Cardiac muscle cell (in vitro differentiated cells and primary cell): ENCODE results near the gene SKA2. TPM values are rescaled to one million over a fixed set of nuclear protein-coding genes. Genes with fewer than 3 reads are reported as not detected.

Experiments used
- polyA plus RNA-seq: library from polyadenylated mRNA; unstranded; fragments of >200 nt; fragmentation: Nextera tagmentation; extraction: Ambion mirVana; gene quantifications from 2 replicates; pipeline ENCODE4 v1.2.1, GENCODE V29; 2016
- total RNA-seq: library from RNA; depleted of rRNA; stranded (reverse); fragments of >200 nt; gene quantifications from 2 replicates; pipeline ENCODE4 v1.2.3, GENCODE V29; 2016

Gene SKA2
- total and polyA plus RNA-seq, 2 experiments from 2014 or later: 37.7 to 107 TPM

Other genes with a start within 250 kb of the SKA2 start
- 27.2 and 30.0 TPM in 2 replicates for gene TRIM37, start 48.3 kb downstream of the SKA2 start, total RNA-seq
- 24.7 and 25.6 TPM in 2 replicates for gene TRIM37, start 48.3 kb downstream of the SKA2 start, polyA plus RNA-seq
- 2.7 and 18.9 TPM in 2 replicates for gene PRR11, start 560 bp upstream of the SKA2 start, total RNA-seq
- 2.2 and 23.9 TPM in 2 replicates for gene PRR11, start 560 bp upstream of the SKA2 start, polyA plus RNA-seq
- 16.3 and 18.5 TPM in 2 replicates for gene SMG8, start 54.8 kb upstream of the SKA2 start, total RNA-seq
- 17.0 and 18.2 TPM in 2 replicates for gene SMG8, start 54.8 kb upstream of the SKA2 start, polyA plus RNA-seq
- 5.6 and 9.9 TPM in 2 replicates for gene GDPD1, start 65.3 kb upstream of the SKA2 start, total RNA-seq
- gene GDPD1, start 65.3 kb upstream of the SKA2 start, polyA plus RNA-seq: 2.0 and 4.7 TPM in 2 replicates
- gene YPEL2, start 176.5 kb upstream of the SKA2 start, total RNA-seq: 48.7 and 80.7 TPM in 2 replicates
- 79.3 and 95.5 TPM in 2 replicates for gene YPEL2, start 176.5 kb upstream of the SKA2 start, polyA plus RNA-seq